ENCODE measurements around the gene ETFA. TPM values are rescaled to one million over a fixed set of nuclear protein-coding genes. Genes with fewer than 3 reads are reported as not detected.

Gene ETFA
- total and polyA plus RNA-seq, 10 of the 15 experiments (the other 5 are each of a cell fraction or from before 2014, with no cell fraction given): 114 to 331 (median 152) TPM

DNA sequence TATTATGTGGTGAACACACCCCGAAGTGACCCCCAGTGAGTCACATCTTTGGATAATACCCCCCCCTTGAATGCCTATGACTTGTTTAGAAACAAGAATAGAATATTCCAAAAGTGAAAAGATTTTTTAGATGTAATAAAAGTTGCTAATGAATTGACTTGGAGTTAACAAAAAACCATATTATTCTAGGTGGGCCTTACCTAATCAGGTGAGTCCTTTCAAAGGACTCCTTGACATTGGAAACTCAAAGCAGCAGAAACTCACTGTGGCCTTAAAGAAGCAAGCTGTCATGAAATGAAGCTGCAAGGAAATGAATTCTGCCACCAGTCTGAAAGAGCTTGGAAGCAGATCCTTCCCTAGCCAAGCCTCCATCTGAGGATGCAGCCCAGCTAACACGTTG lies 14.4 kb upstream of the ETFA start:
- Histone ChIP-seq H3K27me3 (replicated peaks in 1 of 2; ENCODE audit: control insufficient read depth in 2 of 2, insufficient read depth in 2 of 2, low read length in 1 of 2) (peaks cover 0 to 4% of the 10 kb centered on the region in 2 experiments; a peak in 2 of 4 replicates), H3K4me2 (ENCODE audit: control insufficient read depth, insufficient read depth) (no peak overlapping the region), H4K20me1 (ENCODE audit: control insufficient read depth, insufficient read depth) (no peaks in the 10 kb centered on the region), H3K4me3 (no peak overlapping the region), H3K79me2 (ENCODE audit: control insufficient read depth, insufficient read depth, low read length) (no peaks in the 10 kb centered on the region), H3K9ac (ENCODE audit: control insufficient read depth, insufficient read depth, low read length) (no peak overlapping the region), H3K27ac (ENCODE audit: control insufficient read depth, insufficient read depth) (no peak overlapping the region), H3K36me3 (ENCODE audit: control insufficient read depth in 2 of 2, insufficient read depth in 2 of 2, low read length in 1 of 2) (no peaks in the 10 kb centered on the region), H3K4me1 (ENCODE audit: control insufficient read depth, insufficient read depth, low read length) (no peaks in the 10 kb centered on the region), H2AFZ (ENCODE audit: control insufficient read depth, low read depth, low read length) (no peak overlapping the region), H3K9me3 (replicated peaks; ENCODE audit: control insufficient read depth, insufficient read depth, low read length) (no peaks in the 10 kb centered on the region)
- TF ChIP-seq SRF (IDR thresholded peaks at IDR 0.05; ENCODE audit: low read depth in 2 of 2, low read length in 2 of 2) (no peak), ETV6 (conservative IDR thresholded peaks at IDR 0.05 in 1 of 2, IDR thresholded peaks at IDR 0.05 in 1 of 2; ENCODE audit: borderline replicate concordance in 1 of 2, low read depth in 1 of 2) (no peak), GABPA (IDR thresholded peaks at IDR 0.05; ENCODE audit: low read depth) (no peak), ZZZ3 (IDR thresholded peaks at IDR 0.05; ENCODE audit: control insufficient read depth, insufficient read length, low read depth) (no peak), RBBP5 (conservative IDR thresholded peaks at IDR 0.05) (no peak), SMAD1 (IDR thresholded peaks at IDR 0.05; ENCODE audit: low read depth, partially characterized antibody) (no peak), BMI1 (IDR thresholded peaks at IDR 0.05; ENCODE audit: borderline replicate concordance) (no peak), CREM (IDR thresholded peaks at IDR 0.05; ENCODE audit: low read depth) (no peak)
- SMC1A ChIA-PET (ENCODE audit: uncharacterized antibody, unreplicated experiment): no interaction called here
- POLR2A ChIA-PET: no interaction called here
- FAIRE-seq: no peak
- intact Hi-C loops (cut with micrococcal nuclease; ENCODE audit: unreplicated experiment) (no loop called here), in situ Hi-C loops (cut with MboI) (no loop called here)
- DNase-seq (ENCODE audit: low read depth, low spot score): no peak
- BruUV-seq (replicated peaks): no TSS peak
- WGBS (ENCODE audit: insufficient coverage, insufficient replicate concordance, low lambda C conversion rate, missing lambda C conversion rate): 35% methylated on average over 2 of the region's 2 CpGs
- RAD21 ChIA-PET (ENCODE audit: unreplicated experiment): no interaction called here
- CTCF ChIA-PET: interaction anchor here (1.3 to 1.6 kb wide), 2 partner anchors 9 to 91 kb away, joined by 3 to 4 read pairs; no protein-coding TSS in a partner anchor
- ATAC-seq: no peak

DNA sequence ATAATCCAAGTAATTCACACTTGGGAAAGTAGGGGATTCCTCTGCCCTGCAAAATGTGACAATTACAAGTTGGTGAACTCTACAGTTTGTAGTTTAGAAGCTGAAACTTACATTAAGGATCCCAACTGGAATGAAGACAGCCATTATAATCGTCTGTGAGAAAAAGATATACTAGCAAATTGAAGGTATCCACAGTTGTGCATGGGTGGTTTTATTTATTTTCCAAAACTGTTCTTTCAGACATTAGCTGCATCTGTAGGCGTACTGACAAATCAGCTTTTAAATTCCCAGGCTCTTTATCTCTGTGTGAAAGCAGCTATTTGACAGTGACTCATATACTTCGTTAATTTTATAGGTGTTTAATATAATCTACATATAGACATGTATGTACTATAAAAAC lies 12.8 kb upstream of the ETFA start:
- RAD21 ChIA-PET (ENCODE audit: unreplicated experiment): interaction anchor here (2.1 kb wide), 1 partner anchor 13 kb away, joined by 6 read pairs; the partner anchor contains the start of gene ETFA
- Histone ChIP-seq H3K36me3 (ENCODE audit: control insufficient read depth in 2 of 2, insufficient read depth in 2 of 2, low read length in 1 of 2) (no peaks in the 10 kb centered on the region), H4K20me1 (ENCODE audit: control insufficient read depth, insufficient read depth) (no peaks in the 10 kb centered on the region), H2AFZ (ENCODE audit: control insufficient read depth, low read depth, low read length) (no peak overlapping the region), H3K79me2 (ENCODE audit: control insufficient read depth, insufficient read depth, low read length) (no peaks in the 10 kb centered on the region), H3K4me1 (ENCODE audit: control insufficient read depth, insufficient read depth, low read length) (no peaks in the 10 kb centered on the region), H3K9ac (ENCODE audit: control insufficient read depth, insufficient read depth, low read length) (no peak overlapping the region), H3K4me2 (ENCODE audit: control insufficient read depth, insufficient read depth) (no peak overlapping the region), H3K27me3 (replicated peaks in 1 of 2; ENCODE audit: control insufficient read depth in 2 of 2, insufficient read depth in 2 of 2, low read length in 1 of 2) (peaks cover 0 to 1% of the 10 kb centered on the region in 2 experiments; a peak in 2 of 4 replicates), H3K9me3 (replicated peaks; ENCODE audit: control insufficient read depth, insufficient read depth, low read length) (no peaks in the 10 kb centered on the region), H3K4me3 (no peak overlapping the region), H3K27ac (ENCODE audit: control insufficient read depth, insufficient read depth) (no peak overlapping the region)
- DNase-seq (ENCODE audit: low read depth, low spot score) (no peak), FAIRE-seq (no peak), ATAC-seq (no peak)
- 28% methylated on average over 3 of the region's 3 CpGs for WGBS (ENCODE audit: insufficient coverage, insufficient replicate concordance, low lambda C conversion rate, missing lambda C conversion rate)
- CTCF ChIA-PET: interaction anchor here (1.0 to 1.5 kb wide), 3 partner anchors 9 to 133 kb away, joined by 3 read pairs; no protein-coding TSS in a partner anchor
- BruUV-seq (replicated peaks): no TSS peak
- intact Hi-C loops (cut with micrococcal nuclease; ENCODE audit: unreplicated experiment) (no loop called here), in situ Hi-C loops (cut with MboI) (no loop called here)
- POLR2A ChIA-PET: no interaction called here
- SMC1A ChIA-PET (ENCODE audit: uncharacterized antibody, unreplicated experiment): no interaction called here
- TF ChIP-seq, protein P1, sequence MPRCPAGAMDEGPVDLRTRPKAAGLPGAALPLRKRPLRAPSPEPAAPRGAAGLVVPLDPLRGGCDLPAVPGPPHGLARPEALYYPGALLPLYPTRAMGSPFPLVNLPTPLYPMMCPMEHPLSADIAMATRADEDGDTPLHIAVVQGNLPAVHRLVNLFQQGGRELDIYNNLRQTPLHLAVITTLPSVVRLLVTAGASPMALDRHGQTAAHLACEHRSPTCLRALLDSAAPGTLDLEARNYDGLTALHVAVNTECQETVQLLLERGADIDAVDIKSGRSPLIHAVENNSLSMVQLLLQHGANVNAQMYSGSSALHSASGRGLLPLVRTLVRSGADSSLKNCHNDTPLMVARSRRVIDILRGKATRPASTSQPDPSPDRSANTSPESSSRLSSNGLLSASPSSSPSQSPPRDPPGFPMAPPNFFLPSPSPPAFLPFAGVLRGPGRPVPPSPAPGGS (IDR thresholded peaks at IDR 0.05; ENCODE audit: borderline replicate concordance, insufficient read depth, low read depth, low read length, poor library complexity, severe bottlenecking): no peak
- no peak for TF ChIP-seq NRF1 (conservative IDR thresholded peaks at IDR 0.05; ENCODE audit: low read depth, low read length)
- no peak for TF ChIP-seq ATF3 (IDR thresholded peaks at IDR 0.05; ENCODE audit: borderline replicate concordance, extremely low read depth, low read depth, low read length)
- no peak for TF ChIP-seq CBX3 (IDR thresholded peaks at IDR 0.05; ENCODE audit: borderline replicate concordance, low read depth)
- TF ChIP-seq TCF3 (IDR thresholded peaks at IDR 0.05; ENCODE audit: borderline replicate concordance, insufficient read depth, low read depth, low read length): no peak
- TF ChIP-seq PAX5 (IDR thresholded peaks at IDR 0.05; ENCODE audit: borderline replicate concordance, low read depth, low read length): no peak
- no peak for TF ChIP-seq SMAD1 (IDR thresholded peaks at IDR 0.05; ENCODE audit: low read depth, partially characterized antibody)

Measured in GM12878 (cell line).